ENCODE measurements around the gene RNF39.
"Not testable (repeated sequence)": the region's sequence is repeated elsewhere in the genome, so short reads cannot be mapped to it uniquely, and the experiment has no call there.

DNA sequence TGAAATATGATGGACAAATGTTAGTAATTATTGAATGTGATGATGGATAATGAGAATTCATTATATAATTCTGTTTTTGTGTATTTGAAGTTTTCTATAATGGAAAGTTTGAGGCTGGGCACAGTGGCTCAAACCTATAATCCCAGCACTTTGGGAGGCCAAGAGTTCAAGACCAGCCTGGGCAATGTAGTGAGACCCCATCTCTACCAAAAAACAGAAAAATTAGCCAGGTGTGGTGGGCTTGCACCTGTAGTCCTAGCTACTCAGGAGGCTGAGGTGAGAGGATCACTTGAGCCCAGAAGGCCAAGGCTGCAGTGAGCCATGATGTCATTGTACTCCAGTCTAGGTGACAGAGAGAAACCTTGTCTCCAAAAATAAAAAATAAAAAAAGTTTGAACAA lies 52.9 kb downstream of the RNF39 start:
- TF ChIP-seq, protein P1, sequence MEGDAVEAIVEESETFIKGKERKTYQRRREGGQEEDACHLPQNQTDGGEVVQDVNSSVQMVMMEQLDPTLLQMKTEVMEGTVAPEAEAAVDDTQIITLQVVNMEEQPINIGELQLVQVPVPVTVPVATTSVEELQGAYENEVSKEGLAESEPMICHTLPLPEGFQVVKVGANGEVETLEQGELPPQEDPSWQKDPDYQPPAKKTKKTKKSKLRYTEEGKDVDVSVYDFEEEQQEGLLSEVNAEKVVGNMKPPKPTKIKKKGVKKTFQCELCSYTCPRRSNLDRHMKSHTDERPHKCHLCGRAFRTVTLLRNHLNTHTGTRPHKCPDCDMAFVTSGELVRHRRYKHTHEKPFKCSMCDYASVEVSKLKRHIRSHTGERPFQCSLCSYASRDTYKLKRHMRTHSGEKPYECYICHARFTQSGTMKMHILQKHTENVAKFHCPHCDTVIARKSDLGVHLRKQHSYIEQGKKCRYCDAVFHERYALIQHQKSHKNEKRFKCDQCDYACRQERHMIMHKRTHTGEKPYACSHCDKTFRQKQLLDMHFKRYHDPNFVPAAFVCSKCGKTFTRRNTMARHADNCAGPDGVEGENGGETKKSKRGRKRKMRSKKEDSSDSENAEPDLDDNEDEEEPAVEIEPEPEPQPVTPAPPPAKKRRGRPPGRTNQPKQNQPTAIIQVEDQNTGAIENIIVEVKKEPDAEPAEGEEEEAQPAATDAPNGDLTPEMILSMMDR (IDR thresholded peaks at IDR 0.05) = not testable (repeated sequence)
- TF ChIP-seq POLR2A (IDR thresholded peaks at IDR 0.05) = not testable (repeated sequence)
